Measurements from ENCODE around the gene PSMC1. TPM values are rescaled to one million over a fixed set of nuclear protein-coding genes. Genes with fewer than 3 reads are reported as not detected.

PSMC1 gene
- total RNA-seq, 1 experiment from 2014 or later = 132 TPM

DNA sequence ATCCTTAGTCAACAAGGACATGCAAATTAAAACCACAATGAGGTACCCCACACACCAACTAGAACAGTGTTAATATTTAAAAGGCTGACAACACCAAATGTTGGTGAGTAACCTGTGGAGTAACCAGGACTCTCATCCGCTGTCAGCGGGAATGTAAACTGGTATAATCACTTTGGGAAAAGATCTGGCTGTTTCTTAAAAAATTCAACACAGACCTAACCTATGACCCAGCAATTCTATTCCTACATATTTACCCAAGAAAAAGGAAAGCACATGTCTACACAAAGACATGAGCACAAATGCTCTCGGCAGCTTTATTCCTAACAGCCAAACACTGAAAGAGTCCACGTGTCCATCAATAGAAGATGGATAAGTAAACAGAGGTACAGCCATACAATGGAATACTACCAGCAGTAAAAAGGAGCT lies 48.8 kb downstream of the PSMC1 start (continued):
- TF ChIP-seq, protein P1, sequence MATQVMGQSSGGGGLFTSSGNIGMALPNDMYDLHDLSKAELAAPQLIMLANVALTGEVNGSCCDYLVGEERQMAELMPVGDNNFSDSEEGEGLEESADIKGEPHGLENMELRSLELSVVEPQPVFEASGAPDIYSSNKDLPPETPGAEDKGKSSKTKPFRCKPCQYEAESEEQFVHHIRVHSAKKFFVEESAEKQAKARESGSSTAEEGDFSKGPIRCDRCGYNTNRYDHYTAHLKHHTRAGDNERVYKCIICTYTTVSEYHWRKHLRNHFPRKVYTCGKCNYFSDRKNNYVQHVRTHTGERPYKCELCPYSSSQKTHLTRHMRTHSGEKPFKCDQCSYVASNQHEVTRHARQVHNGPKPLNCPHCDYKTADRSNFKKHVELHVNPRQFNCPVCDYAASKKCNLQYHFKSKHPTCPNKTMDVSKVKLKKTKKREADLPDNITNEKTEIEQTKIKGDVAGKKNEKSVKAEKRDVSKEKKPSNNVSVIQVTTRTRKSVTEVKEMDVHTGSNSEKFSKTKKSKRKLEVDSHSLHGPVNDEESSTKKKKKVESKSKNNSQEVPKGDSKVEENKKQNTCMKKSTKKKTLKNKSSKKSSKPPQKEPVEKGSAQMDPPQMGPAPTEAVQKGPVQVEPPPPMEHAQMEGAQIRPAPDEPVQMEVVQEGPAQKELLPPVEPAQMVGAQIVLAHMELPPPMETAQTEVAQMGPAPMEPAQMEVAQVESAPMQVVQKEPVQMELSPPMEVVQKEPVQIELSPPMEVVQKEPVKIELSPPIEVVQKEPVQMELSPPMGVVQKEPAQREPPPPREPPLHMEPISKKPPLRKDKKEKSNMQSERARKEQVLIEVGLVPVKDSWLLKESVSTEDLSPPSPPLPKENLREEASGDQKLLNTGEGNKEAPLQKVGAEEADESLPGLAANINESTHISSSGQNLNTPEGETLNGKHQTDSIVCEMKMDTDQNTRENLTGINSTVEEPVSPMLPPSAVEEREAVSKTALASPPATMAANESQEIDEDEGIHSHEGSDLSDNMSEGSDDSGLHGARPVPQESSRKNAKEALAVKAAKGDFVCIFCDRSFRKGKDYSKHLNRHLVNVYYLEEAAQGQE (IDR thresholded peaks at IDR 0.05; ENCODE audit: low read depth) = no peak
- TF ChIP-seq EGR1 (IDR thresholded peaks at IDR 0.05; ENCODE audit: low read depth) (no peak), ZFX (IDR thresholded peaks at IDR 0.05) (no peak), FOSL1 (IDR thresholded peaks at IDR 0.05; ENCODE audit: low read depth) (no peak), SRF (IDR thresholded peaks at IDR 0.05; ENCODE audit: low read depth) (no peak), POLR2AphosphoS5 (IDR thresholded peaks at IDR 0.05; ENCODE audit: low read depth, low read length) (no peak), TCF7L2 (IDR thresholded peaks at IDR 0.05; ENCODE audit: borderline replicate concordance, extremely low read depth, insufficient read depth, insufficient read length) (no peak), POLR2A (IDR thresholded peaks at IDR 0.05; ENCODE audit: borderline replicate concordance, extremely low read depth, insufficient read depth, insufficient read length) (no peak), CEBPB (IDR thresholded peaks at IDR 0.05; ENCODE audit: low read depth) (no peak), RAD21 (IDR thresholded peaks at IDR 0.05; ENCODE audit: low read depth) (no peak)
- TF ChIP-seq, protein P2, sequence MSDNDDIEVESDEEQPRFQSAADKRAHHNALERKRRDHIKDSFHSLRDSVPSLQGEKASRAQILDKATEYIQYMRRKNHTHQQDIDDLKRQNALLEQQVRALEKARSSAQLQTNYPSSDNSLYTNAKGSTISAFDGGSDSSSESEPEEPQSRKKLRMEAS (IDR thresholded peaks at IDR 0.05) = no peak
- TF ChIP-seq, protein P3, sequence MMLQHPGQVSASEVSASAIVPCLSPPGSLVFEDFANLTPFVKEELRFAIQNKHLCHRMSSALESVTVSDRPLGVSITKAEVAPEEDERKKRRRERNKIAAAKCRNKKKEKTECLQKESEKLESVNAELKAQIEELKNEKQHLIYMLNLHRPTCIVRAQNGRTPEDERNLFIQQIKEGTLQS (IDR thresholded peaks at IDR 0.05) = no peak

DNA sequence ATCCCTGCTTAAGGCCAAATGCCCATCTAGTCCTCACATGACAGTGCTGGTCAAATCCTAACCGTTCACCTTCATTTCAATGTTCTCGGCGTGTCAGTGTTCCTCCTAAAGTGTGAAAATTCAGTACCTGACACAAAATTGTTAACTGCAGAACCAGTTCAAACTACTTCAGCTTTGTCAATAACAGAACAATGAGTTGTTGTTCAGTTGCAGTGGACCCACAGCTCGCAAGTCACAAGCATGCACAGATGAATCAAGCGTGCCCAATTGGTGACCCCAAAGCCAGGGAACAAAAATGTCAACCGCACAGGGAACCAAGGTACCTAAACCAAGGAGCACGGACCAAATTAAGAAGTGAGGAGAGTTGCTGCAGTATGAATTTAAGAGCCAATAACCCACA lies 52.2 kb downstream of the PSMC1 start:
- intact Hi-C loops (cut with micrococcal nuclease) = loop anchor here (10.0 kb wide), 1 partner anchor 446 kb away; no protein-coding TSS in a partner anchor
- ATAC-seq (no peak), DNase-seq (ENCODE audit: low read depth, low spot score) (no peak)
- ChIA-PET POLR2A (no interaction called here), RAD21 (ENCODE audit: low non-redundant PET in 1 of 2, low total read pairs in 2 of 2, uncharacterized antibody in 2 of 2, unreplicated experiment in 2 of 2) (no interaction called here), CTCF (interaction anchor here (0.7 kb wide), 1 partner anchor 13 kb away, joined by 3 read pairs; no protein-coding TSS in a partner anchor)
- no peak overlapping the region for H3K9ac ChIP-seq (ENCODE audit: low read length)
- no peak overlapping the region for H3K27ac ChIP-seq (ENCODE audit: low read depth, low read length)
- no TSS peak for BruUV-seq (replicated peaks)
- no peaks in the 10 kb centered on the region for H3K4me1 ChIP-seq (ENCODE audit: control insufficient read depth in 1 of 2, insufficient read depth in 2 of 2, low read length in 2 of 2)
- no peak overlapping the region for H2AFZ ChIP-seq (ENCODE audit: low read depth, low read length, poor library complexity, severe bottlenecking)
- no peaks in the 10 kb centered on the region; the same call in 1 of the 2 replicates for H3K79me2 ChIP-seq (ENCODE audit: insufficient read depth, low read length)
- no peaks in the 10 kb centered on the region for H3K9me2 ChIP-seq (ENCODE audit: insufficient read depth)
- TF ChIP-seq EGR1 (IDR thresholded peaks at IDR 0.05; ENCODE audit: low read depth) (no peak), EZH2phosphoT487 (IDR thresholded peaks at IDR 0.05; ENCODE audit: borderline replicate concordance) (no peak), FOSL1 (IDR thresholded peaks at IDR 0.05; ENCODE audit: low read depth) (no peak), ZNF274 (IDR thresholded peaks at IDR 0.05; ENCODE audit: low read depth, low read length) (no peak), ELF1 (IDR thresholded peaks at IDR 0.05; ENCODE audit: borderline replicate concordance, low read depth) (no peak), TCF7L2 (IDR thresholded peaks at IDR 0.05; ENCODE audit: borderline replicate concordance, extremely low read depth, insufficient read depth, insufficient read length) (no peak)
- H3K4me2 ChIP-seq (ENCODE audit: low read length) = no peak overlapping the region
- no peaks in the 10 kb centered on the region for H4K20me1 ChIP-seq (ENCODE audit: insufficient read depth)
- no peak overlapping the region for H3K4me3 ChIP-seq (replicated peaks in 1 of 2; ENCODE audit: low read depth in 1 of 2, low read length in 2 of 2)
- H3K27me3 ChIP-seq (ENCODE audit: insufficient read depth, low read length) = no peaks in the 10 kb centered on the region
- H3K9me3 ChIP-seq (ENCODE audit: control insufficient read depth in 1 of 2, insufficient read depth in 1 of 2, low read depth in 1 of 2, low read length in 2 of 2) = no peaks in the 10 kb centered on the region
- H3K36me3 ChIP-seq (ENCODE audit: control insufficient read depth in 1 of 2, insufficient read depth in 2 of 2, low read length in 2 of 2) = peaks cover 23 to 36% of the 10 kb centered on the region in 2 experiments
